ENCODE data around the gene EFNA5.

Gene EFNA5

DNA sequence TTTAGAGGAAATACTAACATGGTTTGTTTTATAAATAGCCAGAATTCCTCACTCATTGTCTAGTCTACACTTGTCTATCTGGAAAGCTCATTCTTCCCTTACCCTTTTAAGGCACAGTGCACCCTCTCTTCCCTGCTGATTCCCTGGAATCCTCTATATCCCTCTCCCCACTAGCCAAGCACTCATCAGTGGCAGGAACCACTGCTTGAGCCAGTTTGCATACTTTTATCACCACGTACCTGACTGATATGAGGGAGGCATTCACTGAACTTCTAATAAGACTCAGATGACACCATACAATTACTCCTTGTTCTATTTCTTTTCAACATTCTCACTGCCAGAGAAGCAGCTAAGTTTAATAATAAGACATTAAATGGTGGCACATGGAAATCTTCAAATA lies 134.9 kb downstream of the EFNA5 start:
- no peak overlapping the region for H3K4me3 ChIP-seq (ENCODE audit: low read depth, low read length)
- TF ChIP-seq, protein P1, sequence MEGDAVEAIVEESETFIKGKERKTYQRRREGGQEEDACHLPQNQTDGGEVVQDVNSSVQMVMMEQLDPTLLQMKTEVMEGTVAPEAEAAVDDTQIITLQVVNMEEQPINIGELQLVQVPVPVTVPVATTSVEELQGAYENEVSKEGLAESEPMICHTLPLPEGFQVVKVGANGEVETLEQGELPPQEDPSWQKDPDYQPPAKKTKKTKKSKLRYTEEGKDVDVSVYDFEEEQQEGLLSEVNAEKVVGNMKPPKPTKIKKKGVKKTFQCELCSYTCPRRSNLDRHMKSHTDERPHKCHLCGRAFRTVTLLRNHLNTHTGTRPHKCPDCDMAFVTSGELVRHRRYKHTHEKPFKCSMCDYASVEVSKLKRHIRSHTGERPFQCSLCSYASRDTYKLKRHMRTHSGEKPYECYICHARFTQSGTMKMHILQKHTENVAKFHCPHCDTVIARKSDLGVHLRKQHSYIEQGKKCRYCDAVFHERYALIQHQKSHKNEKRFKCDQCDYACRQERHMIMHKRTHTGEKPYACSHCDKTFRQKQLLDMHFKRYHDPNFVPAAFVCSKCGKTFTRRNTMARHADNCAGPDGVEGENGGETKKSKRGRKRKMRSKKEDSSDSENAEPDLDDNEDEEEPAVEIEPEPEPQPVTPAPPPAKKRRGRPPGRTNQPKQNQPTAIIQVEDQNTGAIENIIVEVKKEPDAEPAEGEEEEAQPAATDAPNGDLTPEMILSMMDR (IDR thresholded peaks at IDR 0.05; ENCODE audit: borderline replicate concordance, insufficient read depth, low read depth, low read length) = no peak

DNA sequence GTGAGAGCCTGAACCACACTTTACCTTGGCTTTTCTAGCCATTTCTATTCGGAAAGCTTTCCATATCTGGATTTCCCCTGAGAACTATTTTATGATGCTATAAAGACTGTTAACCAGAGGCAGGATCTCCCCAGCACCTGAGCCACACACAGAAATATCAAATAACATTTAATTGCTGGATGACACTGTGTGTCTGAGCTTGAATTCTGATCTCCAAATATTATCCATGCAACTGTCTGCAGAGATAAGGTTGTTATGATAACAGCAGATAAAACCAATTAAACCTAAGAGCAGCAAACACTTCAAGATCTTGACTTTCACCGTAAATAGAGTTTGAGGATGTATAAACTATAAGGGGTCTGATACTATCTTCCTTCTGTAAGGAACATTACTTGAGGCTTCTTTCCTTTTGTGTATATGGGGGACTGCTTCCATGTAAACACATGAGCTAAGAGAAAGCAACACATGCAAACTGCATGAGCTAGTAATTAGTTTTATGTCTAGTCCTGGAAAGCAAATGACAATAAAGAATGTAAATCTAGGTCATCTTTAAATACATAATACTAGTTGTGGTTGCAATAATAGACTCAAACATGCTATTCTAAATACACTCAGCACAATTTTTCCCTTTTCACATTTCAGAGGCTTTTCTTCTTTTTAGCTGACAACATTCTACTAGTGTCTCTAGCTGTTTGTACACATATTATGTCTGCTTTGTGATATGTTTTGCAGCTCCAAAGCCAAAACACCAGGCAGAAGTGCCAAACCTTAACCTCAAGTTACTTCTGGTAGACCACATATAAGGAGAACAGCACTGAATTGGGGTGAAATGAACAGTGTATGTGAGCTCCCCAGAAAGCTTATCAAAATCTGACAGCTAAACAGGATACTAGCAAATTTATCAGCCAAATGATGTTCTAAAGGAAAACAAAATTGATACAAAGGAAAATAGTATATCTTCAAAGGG lies 136.5 kb downstream of the EFNA5 start:
- TF ChIP-seq, protein P1 (IDR thresholded peaks at IDR 0.05; ENCODE audit: borderline replicate concordance, insufficient read depth, low read depth, low read length) = no peak
- no peak overlapping the region for H3K4me3 ChIP-seq (ENCODE audit: low read depth, low read length)

- TF ChIP-seq, protein P1 (IDR thresholded peaks at IDR 0.05; ENCODE audit: borderline replicate concordance, insufficient read depth, low read depth, low read length) = no peak
- no peak overlapping the region for H3K4me3 ChIP-seq (ENCODE audit: low read depth, low read length)
Observed at GRCh38 chr5:107532916-107533315, 137.8 kb downstream of the EFNA5 start.

DNA sequence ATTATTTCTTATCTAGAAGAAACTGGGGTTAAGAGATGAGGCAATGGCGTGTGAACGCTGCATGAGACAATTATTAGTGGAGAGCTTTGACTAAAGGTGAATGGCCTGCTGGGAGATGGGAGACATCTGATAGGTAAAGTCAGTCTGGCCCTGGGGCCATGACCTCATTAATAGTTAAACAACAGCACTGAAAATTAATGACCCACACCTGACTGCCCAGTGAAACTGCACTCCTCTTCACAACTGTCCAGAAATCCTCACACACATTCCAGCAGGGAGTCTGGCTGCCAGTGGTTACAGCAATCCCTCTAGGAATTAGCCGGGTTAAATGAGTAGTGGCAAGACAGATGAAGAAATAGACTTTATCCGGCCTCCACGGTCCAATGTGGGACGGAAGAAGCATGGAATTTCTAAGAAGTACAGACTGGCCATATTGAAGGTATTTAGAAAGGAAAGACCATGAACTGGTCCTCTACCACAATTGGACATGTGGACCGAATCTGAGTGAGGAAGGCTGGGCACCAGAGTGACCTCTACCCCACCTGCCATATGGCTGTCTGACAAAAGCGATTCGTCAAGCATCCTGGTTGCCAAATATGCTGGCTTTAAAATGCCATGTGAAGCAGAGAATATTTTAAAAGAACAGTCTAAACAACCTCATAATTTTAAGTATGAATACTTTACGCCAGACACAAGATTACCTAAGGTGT lies 138.4 kb downstream of the EFNA5 start:
- H3K4me3 ChIP-seq (ENCODE audit: low read depth, low read length) = no peak overlapping the region
- TF ChIP-seq, protein P1 (IDR thresholded peaks at IDR 0.05; ENCODE audit: borderline replicate concordance, insufficient read depth, low read depth, low read length) = no peak

- no peak overlapping the region for H3K4me3 ChIP-seq (ENCODE audit: low read depth, low read length)
- TF ChIP-seq, protein P1 (IDR thresholded peaks at IDR 0.05; ENCODE audit: borderline replicate concordance, insufficient read depth, low read depth, low read length) = no peak
Observed at GRCh38 chr5:107531308-107531707, 139.4 kb downstream of the EFNA5 start.

DNA sequence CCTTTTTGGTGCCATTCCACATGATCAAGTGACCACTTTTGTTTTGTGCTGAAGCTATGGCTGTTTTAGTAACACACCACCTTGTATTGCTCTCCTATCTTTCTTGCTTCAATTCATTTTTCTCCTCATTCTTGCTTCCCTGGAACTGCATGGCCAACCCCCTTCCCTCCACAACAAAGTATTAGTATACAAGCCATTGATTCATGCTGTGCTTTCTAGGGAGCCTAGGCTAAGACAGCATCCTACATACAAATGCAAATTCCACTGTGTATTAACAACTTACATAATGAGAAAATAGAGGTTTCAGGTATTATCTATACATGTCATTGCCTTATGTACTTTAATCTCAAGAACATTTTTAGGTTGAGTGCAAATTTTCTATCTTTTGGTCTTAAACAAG lies 141.1 kb downstream of the EFNA5 start:
- TF ChIP-seq, protein P1 (IDR thresholded peaks at IDR 0.05; ENCODE audit: borderline replicate concordance, insufficient read depth, low read depth, low read length) = no peak
- H3K4me3 ChIP-seq (ENCODE audit: low read depth, low read length) = no peak overlapping the region
